Upper lobe of left lung (tissue), 4 donors: ENCODE results near the gene DTL.
"Not testable (repeated sequence)": the region's sequence is repeated elsewhere in the genome, so short reads cannot be mapped to it uniquely, and the experiment has no call there.

Experiments
- CTCF ChIP-seq, 6 experiments: fragments of 450-650 bp in 4 of 6; fragments of 200-600 bp in 2 of 6; sonication (generic) in 2 of 6; IDR thresholded peaks; one replicate each; pipeline ENCODE4 v1.5.1; 2016 to 2019; ENCODE audit warnings: antibody characterized with exemption in 6 of 6
- EP300 ChIP-seq, 4 donors: sonication (generic); formaldehyde crosslinking; IDR thresholded peaks; one replicate each; pipeline ENCODE4 v1.5.1; 2017; ENCODE audit warnings: antibody characterized with exemption in 4 of 4, control low read depth in 2 of 4
- POLR2A ChIP-seq, 4 donors: fragments of 450-650 bp; IDR thresholded peaks; one replicate each; pipeline ENCODE4 v1.5.1; 2016 to 2017; ENCODE audit warnings: antibody characterized with exemption in 4 of 4, mild to moderate bottlenecking in 2 of 4

GRCh38 chr1:212022908-212023307 is 12.6 kb upstream of the DTL start:
- TF ChIP-seq CTCF, POLR2A, EP300 (IDR thresholded peaks at IDR 0.05): not testable (repeated sequence)
